ENCODE measurements around the gene CSTF3. TPM values are rescaled to one million over a fixed set of nuclear protein-coding genes. Genes with fewer than 3 reads are reported as not detected.
"Not testable (repeated sequence)": the region's sequence is repeated elsewhere in the genome, so short reads cannot be mapped to it uniquely, and the experiment has no call there.

The CSTF3 gene
- total and polyA plus RNA-seq, 9 of the 15 experiments (the other 6 are each of a cell fraction or from before 2014, with no cell fraction given): 37.0 to 111 (median 61.0) TPM

DNA sequence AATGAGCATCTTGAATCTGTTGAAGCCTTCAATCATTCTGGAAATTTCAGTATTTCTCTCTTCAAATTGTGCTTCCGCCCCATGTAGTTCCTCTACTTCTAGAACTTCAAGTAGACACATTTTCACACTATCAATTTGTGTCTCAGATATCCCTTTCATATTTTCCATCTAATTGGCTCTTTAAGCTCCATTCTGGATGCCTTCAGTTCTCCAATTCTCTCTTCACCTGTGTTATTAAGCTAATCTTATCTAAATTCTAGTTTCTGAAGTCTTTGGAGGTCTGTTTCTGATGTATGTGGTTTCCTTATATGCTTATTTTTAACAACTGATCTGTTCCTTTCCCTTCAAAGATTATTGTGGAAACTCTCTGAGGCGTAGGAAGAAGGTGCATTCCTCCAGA is 36.3 kb downstream of the CSTF3 start:
- Histone ChIP-seq H3K27ac (ENCODE audit: extremely low read depth, low read depth, low read length) (no peak overlapping the region), H3K4me1 (replicated peaks in 1 of 2; ENCODE audit: control insufficient read depth in 2 of 2, insufficient read depth in 2 of 2, low read length in 2 of 2) (no peaks in the 10 kb centered on the region), H3K79me2 (ENCODE audit: control insufficient read depth, insufficient read depth, low read length) (no peaks in the 10 kb centered on the region), H3K27me3 (ENCODE audit: control insufficient read depth in 2 of 2, insufficient read depth in 2 of 2, low read length in 2 of 2) (no peaks in the 10 kb centered on the region), H3K9me1 (ENCODE audit: control insufficient read depth, insufficient read depth, low read length) (no peaks in the 10 kb centered on the region), H3K4me3 (no peak overlapping the region), H3K9ac (ENCODE audit: insufficient read depth in 1 of 2, low read depth in 2 of 2, low read length in 2 of 2) (no peak overlapping the region), H3K36me3 (ENCODE audit: control insufficient read depth, insufficient read depth, low read length) (peaks cover 12% of the 10 kb centered on the region; the same call in 1 of the 3 replicates), H3K9me3 (replicated peaks; ENCODE audit: control insufficient read depth, insufficient read depth, low read depth, low read length) (no peaks in the 10 kb centered on the region), H3K4me2 (ENCODE audit: insufficient read depth, low read length) (no peak overlapping the region), H2AFZ (ENCODE audit: low read depth, low read length) (no peak overlapping the region), H4K20me1 (replicated peaks; ENCODE audit: control insufficient read depth, insufficient read depth, low read length) (no peaks in the 10 kb centered on the region)
- in situ Hi-C loops (cut with MboI): no loop called here
- TF ChIP-seq OTX1 (CRISPR knock-in tag; IDR thresholded peaks at IDR 0.05): no peak
- FAIRE-seq (no peak), DNase-seq (ENCODE audit: extremely low read depth in 1 of 4, low spot score in 3 of 4) (no peak), ATAC-seq (no peak; the same call in 2 of the 3 replicates)
- intact Hi-C loops (cut with micrococcal nuclease): no loop called here
- WGBS (ENCODE audit: insufficient coverage, low coverage, missing lambda C conversion rate): 93% methylated on average over 2 of the region's 2 CpGs
- POLR2A ChIA-PET: interaction anchor here (1.3 to 1.4 kb wide), 2 partner anchors 10 kb away, joined by 3 to 4 read pairs; no protein-coding TSS in a partner anchor
- no TSS peak for BruUV-seq (replicated peaks)
- CTCF ChIA-PET (ENCODE audit: low intra/inter-chr PET ratio): no interaction called here

DNA sequence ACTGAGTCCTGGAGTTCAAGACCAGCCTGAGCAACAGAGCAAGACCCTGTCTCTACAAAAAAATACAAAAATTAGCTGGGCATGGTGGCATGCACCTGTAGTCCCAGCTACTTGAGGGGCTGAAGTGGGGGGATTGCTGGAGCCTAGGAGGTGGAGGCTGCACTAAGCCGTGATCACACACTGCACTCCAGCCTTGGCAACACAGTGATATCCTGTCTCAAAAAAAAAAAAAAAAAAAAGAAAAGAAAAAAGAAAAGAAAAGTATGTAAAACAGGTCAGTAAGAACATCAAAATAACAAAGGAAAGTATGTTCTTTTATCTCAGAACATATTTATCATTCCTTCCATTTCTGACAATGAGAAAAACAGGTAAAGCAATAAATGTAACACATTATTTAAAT is 38.6 kb downstream of the CSTF3 start:
- WGBS (ENCODE audit: insufficient coverage, low coverage, missing lambda C conversion rate): 100% methylated on average over 1 of the region's 1 CpG
- not testable (repeated sequence) for H3K27me3 ChIP-seq (ENCODE audit: control insufficient read depth in 2 of 2, insufficient read depth in 2 of 2, low read length in 2 of 2); H2AFZ ChIP-seq (ENCODE audit: low read depth, low read length)

More for the DNA sequence above, 38.6 kb downstream of the CSTF3 start:
- H3K9me1 ChIP-seq (ENCODE audit: control insufficient read depth, insufficient read depth, low read length); H4K20me1 ChIP-seq (replicated peaks; ENCODE audit: control insufficient read depth, insufficient read depth, low read length); intact Hi-C loops (cut with micrococcal nuclease); H3K4me3 ChIP-seq; CTCF ChIA-PET (ENCODE audit: low intra/inter-chr PET ratio); H3K4me2 ChIP-seq (ENCODE audit: insufficient read depth, low read length); ATAC-seq; H3K36me3 ChIP-seq (ENCODE audit: control insufficient read depth, insufficient read depth, low read length); H3K27ac ChIP-seq (ENCODE audit: extremely low read depth, low read depth, low read length); in situ Hi-C loops (cut with MboI); H3K4me1 ChIP-seq (replicated peaks in 1 of 2; ENCODE audit: control insufficient read depth in 2 of 2, insufficient read depth in 2 of 2, low read length in 2 of 2); DNase-seq (ENCODE audit: extremely low read depth in 1 of 4, low spot score in 3 of 4); H3K9me3 ChIP-seq (replicated peaks; ENCODE audit: control insufficient read depth, insufficient read depth, low read depth, low read length); BruUV-seq (replicated peaks); H3K79me2 ChIP-seq (ENCODE audit: control insufficient read depth, insufficient read depth, low read length); H3K9ac ChIP-seq (ENCODE audit: insufficient read depth in 1 of 2, low read depth in 2 of 2, low read length in 2 of 2); FAIRE-seq: not testable (repeated sequence)
- POLR2A ChIA-PET: interaction anchor here (1.3 to 2.1 kb wide), 3 partner anchors 8 to 17 kb away, joined by 3 to 5 read pairs (median 3); no protein-coding TSS in a partner anchor
